NCI-H226 (cell line): ENCODE data around the gene MRTFB.

Experiments
- DNase-seq: peaks from one replicate; pipeline ENCODE4 v3.0.0-alpha.2; 2015

Gene MRTFB

GRCh38 chr16:14193316-14193871 is 122.3 kb downstream of the MRTFB start:
- no peak for DNase-seq

- DNase-seq = no peak
These were observed 123.6 kb downstream of the MRTFB start for GRCh38 chr16:14194721-14195120.

GRCh38 chr16:14196011-14196410 is 124.9 kb downstream of the MRTFB start:
- peak; percentile 24 for DNase-seq

GRCh38 chr16:14196539-14196938 is 125.4 kb downstream of the MRTFB start:
- DNase-seq = no peak

GRCh38 chr16:14198012-14198411 is 126.9 kb downstream of the MRTFB start:
- DNase-seq = no peak

- DNase-seq = no peak
These were observed 127.5 kb downstream of the MRTFB start for GRCh38 chr16:14198572-14198971.

- DNase-seq = no peak
These were observed 128.1 kb downstream of the MRTFB start for GRCh38 chr16:14199199-14199598.

- DNase-seq = peak; percentile 14
These were observed 128.5 kb downstream of the MRTFB start for GRCh38 chr16:14199624-14200023.

- DNase-seq = no peak
These were observed 131.0 kb downstream of the MRTFB start for GRCh38 chr16:14202095-14202494.

- no peak for DNase-seq
These were observed 131.6 kb downstream of the MRTFB start for GRCh38 chr16:14202697-14203096.

GRCh38 chr16:14203166-14203565 is 132.0 kb downstream of the MRTFB start:
- DNase-seq = no peak

- no peak for DNase-seq
These were observed 134.5 kb downstream of the MRTFB start for GRCh38 chr16:14205666-14206065.

- DNase-seq = no peak
These were observed 140.9 kb downstream of the MRTFB start for GRCh38 chr16:14211856-14212543.

- DNase-seq = no peak
These were observed 144.8 kb downstream of the MRTFB start for GRCh38 chr16:14215941-14216340.

GRCh38 chr16:14219983-14220382 is 148.9 kb downstream of the MRTFB start:
- no peak for DNase-seq

- DNase-seq = no peak
These were observed 152.5 kb downstream of the MRTFB start for GRCh38 chr16:14223632-14224031.

- no peak for DNase-seq
These were observed 154.3 kb downstream of the MRTFB start for GRCh38 chr16:14225457-14225856.

GRCh38 chr16:14232106-14232864 is 161.2 kb downstream of the MRTFB start:
- DNase-seq = peak; percentile 2

GRCh38 chr16:14236401-14236800 is 165.3 kb downstream of the MRTFB start:
- DNase-seq = no peak

GRCh38 chr16:14238756-14239155 is 167.6 kb downstream of the MRTFB start:
- DNase-seq = no peak

- no peak for DNase-seq
These were observed 168.7 kb downstream of the MRTFB start for GRCh38 chr16:14239791-14240190.

GRCh38 chr16:14240219-14240843 is 169.2 kb downstream of the MRTFB start:
- DNase-seq = no peak

GRCh38 chr16:14240964-14241363 is 169.8 kb downstream of the MRTFB start:
- no peak for DNase-seq

- no peak for DNase-seq
These were observed 170.5 kb downstream of the MRTFB start for GRCh38 chr16:14241631-14242030.
